CD4-positive, CD25-positive, alpha-beta regulatory T cell (primary cell): ENCODE data around the gene LDAF1. TPM values are rescaled to one million over a fixed set of nuclear protein-coding genes. Genes with fewer than 3 reads are reported as not detected.

Source experiments
- ATAC-seq, 2 donors: fragments of 150-1000 bp; cut with Tn5 transposase; one replicate each; pipeline ENCODE4 v1.10.0; 2021; ENCODE audit warnings: low read depth in 2 of 2, moderate number of reproducible peaks in 2 of 2, moderate library complexity in 1 of 2
- DNase-seq, 3 donors: peaks; one replicate each; pipeline versions ENCODE4 v3.0.0 to v3.0.0-alpha.2; 2012 to 2022; ENCODE audit warnings: mixed read lengths in 1 of 3
- H3K27ac ChIP-seq: one replicate; pipeline ENCODE4 v1.7.0; 2013; ENCODE audit warnings: mild to moderate bottlenecking, low read length; ENCODE audit not compliant: insufficient read depth, poor library complexity, severe bottlenecking
- H3K27me3 ChIP-seq: one replicate; pipeline ENCODE4 v1.7.0; 2013; ENCODE audit warnings: low read length; ENCODE audit not compliant: control insufficient read depth, insufficient read depth
- H3K36me3 ChIP-seq: one replicate; pipeline ENCODE4 v1.7.0; 2013; ENCODE audit warnings: mild to moderate bottlenecking, low read length, moderate library complexity; ENCODE audit not compliant: control insufficient read depth, insufficient read depth
- H3K4me1 ChIP-seq: 2 replicates; pipeline ENCODE4 v1.7.0; 2013; ENCODE audit warnings: mild to moderate bottlenecking, low read length; ENCODE audit not compliant: insufficient read depth, control insufficient read depth, poor library complexity, severe bottlenecking
- H3K4me3 ChIP-seq: one replicate; pipeline ENCODE4 v1.7.0; 2013; ENCODE audit warnings: low read depth, mild to moderate bottlenecking, low read length, moderate library complexity
- H3K9me3 ChIP-seq, 2 experiments: 1 replicate in 1 of 2; 2 replicates in 1 of 2; pipeline ENCODE4 v1.7.0; 2013; ENCODE audit warnings: low read length in 2 of 2, mild to moderate bottlenecking in 1 of 2, moderate library complexity in 1 of 2; ENCODE audit not compliant: control insufficient read depth in 2 of 2
- H3K27ac Mint-ChIP-seq, 3 donors: one replicate each; pipeline ENCODE4 v1.8.0; 2020 to 2022; ENCODE audit warnings: mild to moderate bottlenecking in 3 of 3, mixed read lengths in 3 of 3, moderate library complexity in 2 of 3
- H3K27me3 Mint-ChIP-seq: one replicate; pipeline ENCODE4 v1.8.0; 2022; ENCODE audit warnings: mild to moderate bottlenecking, mixed read lengths
- H3K36me3 Mint-ChIP-seq: one replicate; pipeline ENCODE4 v1.8.0; 2020; ENCODE audit warnings: mixed read lengths
- H3K4me1 Mint-ChIP-seq, 4 donors: one replicate each; pipeline ENCODE4 v1.8.0; 2020 to 2022; ENCODE audit warnings: mixed read lengths in 4 of 4, mild to moderate bottlenecking in 1 of 4
- H3K4me3 Mint-ChIP-seq, 4 donors: one replicate each; pipeline ENCODE4 v1.8.0; 2020 to 2022; ENCODE audit warnings: mild to moderate bottlenecking in 4 of 4, mixed read lengths in 4 of 4, moderate library complexity in 3 of 4
- H3K9me3 Mint-ChIP-seq, 7 donors: one replicate each; pipeline ENCODE4 v1.8.0; 2020 to 2022; ENCODE audit warnings: mixed read lengths in 7 of 7, mild to moderate bottlenecking in 3 of 7, moderate library complexity in 2 of 7
- polyA plus RNA-seq, 4 donors: library from polyadenylated mRNA; unstranded; fragments of 300-500 nt; fragmentation: Illumina TruSeq; gene quantifications; one replicate each; pipeline ENCODE4 v1.2.3, GENCODE V29; 2021
- total RNA-seq: library from RNA; stranded (reverse); gene quantifications from one replicate; pipeline ENCODE4 v1.2.3, GENCODE V29; 2022

LDAF1 gene
- total and polyA plus RNA-seq, 5 donors from 2014 or later: 15.9 to 30.5 (median 28.9) TPM

- Histone ChIP-seq H3K9me3 (peaks cover 0 to 2% of the 10 kb centered on the region in 2 experiments), H3K4me1 (no peaks in the 10 kb centered on the region), H3K4me3 (no peak overlapping the region), H3K27ac (no peak overlapping the region), H3K36me3 (no peaks in the 10 kb centered on the region), H3K27me3 (peaks cover 16% of the 10 kb centered on the region)
- ATAC-seq (no peak), DNase-seq (no peak)
- Mint-ChIP-seq H3K9me3 (peaks cover 0 to 2% (median 0%) of the 10 kb centered on the region in 7 donors), H3K36me3 (no peaks in the 10 kb centered on the region), H3K27ac (no peak overlapping the region), H3K27me3 (peaks cover 60% of the 10 kb centered on the region), H3K4me3 (no peak overlapping the region), H3K4me1 (peaks cover 0 to 5% (median 2%) of the 10 kb centered on the region in 4 donors)
Measured at GRCh38 chr16:21227866-21228265, 69.4 kb downstream of the LDAF1 start.

- peaks cover 0 to 2% of the 10 kb centered on the region in 2 experiments for H3K9me3 ChIP-seq
- no peaks in the 10 kb centered on the region for H3K4me1 ChIP-seq
- peaks cover 0 to 5% (median 2%) of the 10 kb centered on the region in 4 donors for H3K4me1 Mint-ChIP-seq
- no peak overlapping the region for H3K27ac Mint-ChIP-seq
- peaks cover 63% of the 10 kb centered on the region for H3K27me3 Mint-ChIP-seq
- no peak for ATAC-seq
- no peaks in the 10 kb centered on the region for H3K9me3 Mint-ChIP-seq
- no peak overlapping the region for H3K4me3 Mint-ChIP-seq
- H3K27me3 ChIP-seq: peaks cover 17% of the 10 kb centered on the region
- no peaks in the 10 kb centered on the region for H3K36me3 ChIP-seq
- H3K36me3 Mint-ChIP-seq: no peaks in the 10 kb centered on the region
- no peak for DNase-seq
- no peak overlapping the region for H3K27ac ChIP-seq
- H3K4me3 ChIP-seq: no peak overlapping the region
Measured at GRCh38 chr16:21228361-21228872, 69.9 kb downstream of the LDAF1 start.

Other genes starting within 250 kb of the LDAF1 start
- not detected for gene DNAH3, start 7.8 kb upstream of the LDAF1 start, total RNA-seq
- gene DNAH3, start 7.8 kb upstream of the LDAF1 start, polyA plus RNA-seq: under 1 TPM in 1 of 4 donors, not detected in 3; 0.05 TPM
- not detected for gene ZP2, start 52.9 kb downstream of the LDAF1 start, total RNA-seq
- gene ZP2, start 52.9 kb downstream of the LDAF1 start, polyA plus RNA-seq: not detected
- gene ANKS4B, start 75.0 kb downstream of the LDAF1 start, total RNA-seq: not detected
- gene ANKS4B, start 75.0 kb downstream of the LDAF1 start, polyA plus RNA-seq: not detected
- gene CRYM, start 119.6 kb downstream of the LDAF1 start, total RNA-seq: not detected
- not detected for gene CRYM, start 119.6 kb downstream of the LDAF1 start, polyA plus RNA-seq